GM18907 (cell line): ENCODE data around the gene RPS6KA5.
A peak's percentile ranks its signal among the peaks of the same experiment; 100 is the strongest.
"Not testable (repeated sequence)": the region's sequence is repeated elsewhere in the genome, so short reads cannot be mapped to it uniquely, and the experiment has no call there.

ENCODE experiments used
- ATAC-seq: cut with Tn5 transposase; IDR thresholded peaks from one replicate; pipeline ENCODE4 v1.9.1; 2021; ENCODE audit warnings: mild to moderate bottlenecking, moderate library complexity; ENCODE audit not compliant: unreplicated experiment

The RPS6KA5 gene

DNA sequence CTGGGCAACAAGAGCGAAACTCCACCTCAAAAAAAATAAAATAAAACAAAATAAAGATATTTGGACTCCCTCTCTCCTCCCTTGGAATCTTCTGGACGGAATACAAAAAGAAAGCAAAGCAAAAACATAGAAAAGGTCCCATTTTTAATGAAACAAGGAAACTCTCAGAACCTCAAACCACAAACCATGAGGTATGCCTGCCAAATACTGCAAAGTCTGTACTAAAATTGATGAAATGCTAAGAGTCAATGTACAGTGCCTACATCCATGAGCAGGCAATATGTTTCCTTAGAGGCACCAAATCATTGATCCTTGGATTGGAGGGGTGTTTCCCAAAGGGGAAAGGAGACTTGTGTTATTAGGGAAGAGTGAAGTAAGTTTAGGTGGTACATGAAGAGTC is 8.2 kb upstream of the RPS6KA5 start:
- no peak for ATAC-seq

DNA sequence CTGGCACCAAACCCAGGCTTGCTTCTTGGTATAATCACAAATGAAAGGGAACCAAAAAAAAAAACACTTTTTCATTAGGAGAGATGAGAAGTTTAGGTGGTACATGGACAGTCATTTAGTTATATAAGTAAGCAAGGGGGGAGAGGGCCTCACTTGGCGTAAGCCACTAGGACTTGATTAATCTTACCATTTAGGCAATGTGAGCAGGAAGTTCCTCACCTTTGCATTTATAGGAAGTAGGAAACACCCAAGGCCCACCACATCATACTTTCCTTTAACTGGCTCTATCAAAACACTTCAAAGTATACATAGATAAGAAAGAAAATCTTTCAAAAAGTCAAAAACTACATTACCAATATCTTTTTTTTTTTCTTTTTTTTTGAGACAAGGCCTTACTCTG is 6.7 kb upstream of the RPS6KA5 start:
- no peak for ATAC-seq

DNA sequence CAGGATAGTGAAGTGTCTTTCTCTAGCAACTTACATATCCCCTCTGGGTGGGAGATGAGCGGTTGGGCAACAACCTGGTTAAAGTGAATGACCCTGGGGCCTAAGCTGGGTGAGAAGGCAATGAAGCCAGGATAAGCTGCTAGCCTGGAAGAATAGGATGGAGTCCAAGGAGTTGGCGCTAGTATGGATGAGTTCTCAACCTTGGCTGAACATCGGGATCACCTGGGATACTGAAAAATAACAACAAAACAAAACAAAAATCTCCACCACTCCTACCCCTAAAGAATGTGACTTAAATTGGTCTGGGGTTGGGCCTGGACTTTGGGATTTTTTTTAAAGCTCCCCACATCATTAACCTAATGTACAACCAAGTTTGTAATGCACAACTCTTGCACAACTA is 4.8 kb upstream of the RPS6KA5 start:
- no peak for ATAC-seq

DNA sequence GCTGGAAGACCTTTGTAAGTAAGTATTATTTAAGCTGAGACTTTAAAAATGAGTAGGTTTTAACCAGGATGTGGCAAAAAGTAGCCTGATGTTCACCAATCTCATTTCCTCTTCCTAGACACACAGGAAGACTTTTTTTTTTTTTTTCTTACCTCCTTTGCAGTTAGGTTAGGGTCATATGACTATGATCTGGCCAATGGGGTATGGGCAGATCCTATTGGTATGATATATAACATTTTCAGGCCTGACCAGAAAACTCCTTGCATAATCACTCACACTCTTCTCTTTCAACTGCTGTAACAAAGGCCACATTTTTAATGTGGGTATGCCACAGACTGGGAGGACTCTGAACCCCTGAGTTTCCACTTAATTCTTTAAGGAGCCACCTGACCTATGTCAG is 2.7 kb upstream of the RPS6KA5 start:
- ATAC-seq = no peak

DNA sequence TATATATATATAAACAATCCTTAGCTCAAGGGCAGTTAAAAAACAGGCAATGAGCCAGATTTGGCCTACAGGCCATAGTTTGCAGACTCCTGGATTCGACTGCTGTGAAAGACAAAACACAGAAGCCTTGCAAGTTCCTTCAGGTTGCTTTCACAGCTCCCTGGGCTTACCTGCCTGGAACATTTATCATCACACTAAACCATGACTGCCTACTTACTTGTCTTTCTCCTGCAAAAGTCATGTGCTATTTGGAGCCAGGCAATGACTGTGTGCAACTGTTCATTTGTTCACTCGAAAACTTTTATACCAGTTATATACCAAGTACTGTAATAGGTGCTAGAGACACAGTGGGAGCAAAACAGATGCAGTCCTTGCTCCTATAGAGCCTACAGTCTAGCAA is 2.2 kb upstream of the RPS6KA5 start:
- no peak for ATAC-seq

DNA sequence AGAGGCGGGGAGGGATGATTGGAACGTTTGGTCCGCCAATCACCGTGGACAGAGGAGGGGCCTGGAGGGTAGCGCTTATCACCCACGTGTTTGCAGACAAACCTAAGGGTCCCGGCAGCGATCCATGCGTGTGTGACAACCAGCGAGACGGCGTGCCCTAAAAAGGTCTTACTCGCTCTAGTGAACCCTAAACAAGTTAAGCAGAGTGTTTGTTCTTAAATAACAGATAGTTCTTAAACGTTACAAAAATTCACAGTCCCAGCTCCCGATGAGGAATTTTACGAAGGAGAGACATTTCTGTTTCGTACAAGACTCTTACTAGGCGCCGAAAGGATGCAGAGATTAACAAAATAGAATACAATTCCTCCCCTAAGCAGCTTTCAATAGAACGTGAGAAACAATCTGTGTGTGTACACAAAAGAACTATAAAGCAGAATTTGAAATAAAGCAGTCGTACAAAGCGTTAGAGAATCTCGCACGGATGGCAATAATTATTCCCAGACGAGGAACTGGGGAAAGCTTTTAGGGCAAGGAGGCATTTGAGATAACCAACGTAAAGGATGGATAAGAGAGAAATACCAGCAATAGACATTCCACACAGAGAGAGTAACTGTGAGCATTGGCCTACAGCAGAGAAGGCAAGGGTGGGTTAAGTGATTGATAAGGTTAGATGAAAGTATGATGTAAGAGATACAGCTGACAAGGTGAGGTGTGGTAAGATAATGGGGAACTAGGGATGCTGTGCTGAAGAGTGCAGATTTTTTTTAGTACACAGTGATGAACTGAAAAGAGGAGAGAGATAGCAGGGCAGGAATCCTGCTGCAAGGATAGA is 831 bp upstream of the RPS6KA5 start:
- no peak for ATAC-seq

DNA sequence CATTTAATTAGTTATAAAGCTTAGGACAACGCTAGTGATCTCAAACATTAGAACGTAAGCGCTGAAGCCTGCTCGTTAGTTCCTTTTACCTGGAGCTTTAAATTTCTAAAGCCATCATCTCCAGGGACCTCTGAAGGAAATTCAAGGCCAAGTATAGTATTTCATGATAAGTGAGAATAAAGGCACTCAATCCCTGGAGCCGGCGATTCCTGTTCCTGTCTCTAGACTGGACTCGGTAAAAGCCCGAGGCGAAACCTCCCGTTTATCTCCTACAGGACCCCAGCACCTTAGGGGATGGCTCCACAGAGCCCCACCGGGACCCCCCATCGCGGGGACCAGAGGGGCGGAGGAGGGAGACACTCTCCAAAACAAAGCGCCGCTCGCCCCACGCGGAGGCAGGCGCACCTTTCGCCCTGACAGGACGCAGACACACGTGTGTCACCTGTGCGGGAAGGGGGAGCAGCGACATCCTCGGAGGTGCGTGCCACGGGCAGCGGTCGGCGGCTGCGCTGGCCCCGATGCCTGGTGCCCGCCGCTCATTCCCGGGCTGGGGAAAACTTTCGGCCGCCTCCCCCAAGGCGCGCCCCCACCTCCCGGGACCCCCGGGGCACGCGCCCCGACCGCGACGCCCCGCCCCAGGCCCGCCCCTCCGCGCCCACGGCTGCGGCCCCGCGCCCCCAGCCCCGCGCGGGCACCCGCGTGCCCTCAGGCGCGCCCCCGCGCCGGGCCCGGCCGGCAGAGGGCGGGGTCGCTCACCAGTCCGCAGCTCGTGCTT is 678 bp downstream of the RPS6KA5 start:
- peak; percentile 32 for ATAC-seq

DNA sequence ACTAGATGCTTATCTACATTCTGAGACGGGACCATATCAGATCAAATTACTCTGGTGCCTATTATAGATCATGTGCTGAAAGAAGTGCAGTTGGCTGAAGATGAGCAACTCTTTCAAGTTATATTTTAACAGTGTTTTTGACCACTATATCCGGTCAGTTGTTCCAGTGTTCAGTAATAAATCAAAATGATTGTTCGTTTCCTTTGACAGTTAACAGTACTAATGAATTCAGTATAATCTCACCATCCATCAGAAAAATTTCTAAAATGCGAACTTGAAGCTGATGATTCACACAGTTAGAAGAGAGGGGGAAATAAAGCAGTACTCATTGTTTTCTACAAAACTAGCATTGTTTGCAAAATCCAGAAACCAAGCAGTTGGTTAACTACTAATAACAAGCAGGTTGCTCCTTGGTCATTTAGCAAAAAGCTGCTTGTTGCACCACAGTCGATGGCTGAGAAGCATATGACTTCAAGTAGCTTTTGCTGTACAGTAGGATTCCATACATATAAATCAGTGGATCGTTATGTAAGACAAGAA is 2.3 kb downstream of the RPS6KA5 start:
- ATAC-seq = no peak

DNA sequence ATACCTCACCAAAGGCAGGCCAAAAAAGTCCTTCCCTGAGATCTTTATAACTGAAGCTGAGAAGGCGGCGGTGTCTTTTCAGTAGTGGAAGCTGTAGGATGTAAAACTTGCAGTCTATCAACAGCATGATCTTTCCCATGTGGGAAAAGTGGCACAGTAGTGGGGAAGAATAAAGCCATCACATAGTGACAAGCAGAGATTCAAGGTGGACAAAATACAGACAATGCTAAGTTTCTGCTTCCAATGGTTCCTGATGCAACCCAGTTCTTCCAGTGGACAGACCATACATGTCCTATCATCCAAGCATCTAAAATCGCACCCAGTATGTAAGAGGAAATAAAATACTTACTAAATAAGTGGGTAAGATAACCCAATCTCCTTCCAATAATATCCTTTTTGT is 4.1 kb downstream of the RPS6KA5 start:
- ATAC-seq = no peak

DNA sequence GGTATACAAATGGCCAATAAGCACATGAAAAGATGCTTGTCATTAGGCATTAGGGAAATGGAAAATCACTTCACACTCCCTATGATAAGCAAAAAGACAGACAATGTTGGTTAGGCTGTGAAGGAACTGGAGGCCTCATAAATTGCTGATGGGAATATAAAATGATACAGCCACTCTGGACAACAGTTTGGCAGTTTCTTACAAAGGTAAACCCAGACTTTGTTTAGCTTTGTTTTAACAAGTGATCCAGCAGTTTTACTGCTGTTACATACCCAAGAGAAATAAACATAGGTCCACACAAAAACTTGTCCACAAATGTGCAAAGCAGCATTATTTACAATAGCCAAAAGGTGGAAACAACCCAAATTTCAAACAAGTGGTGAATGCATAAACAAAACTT is 5.4 kb downstream of the RPS6KA5 start:
- ATAC-seq = no peak

DNA sequence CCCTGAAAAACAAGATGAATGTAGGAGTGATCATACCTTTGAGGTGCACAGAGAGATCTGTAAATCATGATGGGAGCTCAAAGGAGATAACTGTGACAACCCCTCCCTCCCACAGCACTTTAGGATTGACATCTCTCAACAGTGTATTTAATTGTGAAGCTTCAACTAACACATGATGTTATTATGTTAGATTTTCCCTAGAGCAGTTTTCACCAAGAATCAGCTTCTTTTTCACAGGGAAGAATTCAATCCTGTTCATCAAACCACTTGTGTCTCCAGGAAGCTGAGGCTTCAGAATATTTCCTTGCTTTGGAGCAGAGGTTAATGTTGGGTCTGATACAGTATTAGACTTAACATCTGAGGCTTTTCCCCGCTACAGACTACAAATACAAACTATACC is 11.8 kb downstream of the RPS6KA5 start:
- no peak for ATAC-seq

DNA sequence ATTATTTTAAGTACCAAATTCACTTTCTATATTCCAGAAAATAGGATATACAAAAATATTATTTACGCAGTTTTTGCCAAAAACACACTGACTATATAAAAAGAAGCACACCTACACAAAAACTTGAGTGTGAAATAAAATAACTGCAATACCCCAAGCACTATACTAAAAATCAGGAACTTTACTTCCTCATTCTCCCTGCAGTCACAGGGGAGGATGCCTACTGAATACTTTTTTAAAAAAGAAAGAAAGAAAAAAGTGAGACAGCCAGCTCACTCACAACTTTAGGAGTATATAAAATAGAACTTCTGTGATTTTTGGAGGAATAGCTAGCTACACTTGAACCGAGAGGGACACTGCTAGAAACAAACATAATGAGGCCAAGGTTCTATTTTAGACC is 12.2 kb downstream of the RPS6KA5 start:
- ATAC-seq = no peak

DNA sequence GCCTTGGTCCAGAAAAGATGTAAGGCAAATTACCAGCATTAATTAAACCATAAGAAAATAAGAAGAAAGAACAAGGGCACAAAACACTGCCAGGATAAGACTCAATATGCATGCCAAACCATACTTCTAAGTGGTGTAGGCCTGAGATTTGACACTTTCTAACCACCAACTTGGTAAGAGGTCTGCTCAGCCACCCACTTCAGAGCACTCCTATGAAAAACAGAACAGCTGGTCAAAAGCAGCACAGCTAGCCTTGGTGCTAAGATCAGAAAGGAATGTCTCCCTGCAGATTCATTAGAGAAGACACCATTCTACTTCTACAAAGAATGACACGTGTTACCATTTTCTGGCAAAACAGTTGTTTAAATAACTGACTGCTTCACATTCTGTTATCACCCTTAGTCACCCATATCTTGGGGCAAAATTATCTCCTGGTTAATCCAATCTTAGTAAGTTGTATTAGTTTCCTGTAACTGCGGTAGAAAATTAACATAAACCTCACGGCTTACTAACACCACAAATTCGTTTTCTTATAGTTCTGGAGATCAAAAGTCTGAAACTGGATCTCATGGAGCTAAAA is 13.2 kb downstream of the RPS6KA5 start:
- no peak for ATAC-seq

DNA sequence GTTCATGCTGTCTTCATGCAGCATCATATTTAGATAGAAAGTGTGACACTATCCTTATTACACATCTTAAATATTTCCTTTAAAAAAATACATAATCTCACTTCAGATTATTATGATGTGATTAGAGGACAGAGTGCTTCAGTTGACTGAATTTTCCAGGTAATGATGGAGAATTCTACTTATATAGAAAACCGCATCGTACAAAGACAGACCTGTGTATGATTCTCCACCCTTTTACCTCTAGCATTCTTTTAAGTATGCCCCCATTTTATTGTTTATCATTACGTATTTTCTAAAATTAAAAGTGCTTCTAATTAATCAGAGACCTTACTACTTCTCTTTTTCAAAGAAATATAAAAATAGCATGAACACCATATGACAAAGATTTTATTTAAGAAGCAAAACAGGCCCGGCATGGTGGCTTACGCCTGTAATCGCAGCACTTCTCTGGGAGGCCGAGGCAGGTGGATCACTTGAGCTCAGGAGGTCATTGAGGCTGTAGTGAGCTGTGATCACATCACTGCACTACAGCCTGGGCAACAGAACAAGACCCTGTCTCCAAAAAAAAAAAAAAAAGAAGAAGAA is 13.9 kb downstream of the RPS6KA5 start:
- ATAC-seq = no peak

DNA sequence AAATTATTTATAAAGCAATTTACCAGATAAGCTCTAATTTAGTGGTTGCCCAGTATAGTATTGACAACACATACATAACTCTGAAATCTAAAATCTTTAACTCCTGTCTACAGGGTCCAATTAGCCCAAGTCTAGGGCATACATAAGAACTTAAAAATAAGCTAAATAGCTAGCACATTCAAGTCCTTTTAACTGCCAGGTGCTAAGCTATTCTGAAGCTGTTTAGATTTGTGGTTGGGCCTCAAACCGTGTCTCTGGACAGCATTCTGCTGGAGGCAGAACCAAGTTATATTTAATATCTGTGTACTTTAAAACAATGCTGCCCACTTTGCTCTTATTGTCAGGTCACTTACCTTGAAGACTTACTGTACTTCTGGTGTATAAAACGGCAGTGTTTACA is 19.0 kb downstream of the RPS6KA5 start:
- no peak for ATAC-seq

DNA sequence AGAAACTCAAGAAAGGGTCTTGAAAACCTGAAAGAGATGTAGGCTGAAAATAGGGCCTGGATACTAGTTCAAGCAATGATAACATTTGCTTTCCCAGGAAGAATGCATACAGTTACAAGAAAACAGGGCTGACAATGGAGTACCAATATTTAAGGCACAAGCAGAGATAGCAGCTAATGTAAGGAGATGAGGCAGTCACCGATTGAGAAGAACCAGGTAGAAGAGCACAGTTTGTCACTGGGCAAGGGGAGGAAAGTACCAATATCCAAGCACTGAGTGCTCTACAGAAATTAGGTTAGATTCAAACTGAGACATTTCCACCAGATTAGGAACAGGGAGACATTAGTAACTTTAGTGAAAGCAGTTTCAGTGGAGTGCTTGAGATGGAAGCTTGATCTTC is 19.9 kb downstream of the RPS6KA5 start:
- no peak for ATAC-seq

DNA sequence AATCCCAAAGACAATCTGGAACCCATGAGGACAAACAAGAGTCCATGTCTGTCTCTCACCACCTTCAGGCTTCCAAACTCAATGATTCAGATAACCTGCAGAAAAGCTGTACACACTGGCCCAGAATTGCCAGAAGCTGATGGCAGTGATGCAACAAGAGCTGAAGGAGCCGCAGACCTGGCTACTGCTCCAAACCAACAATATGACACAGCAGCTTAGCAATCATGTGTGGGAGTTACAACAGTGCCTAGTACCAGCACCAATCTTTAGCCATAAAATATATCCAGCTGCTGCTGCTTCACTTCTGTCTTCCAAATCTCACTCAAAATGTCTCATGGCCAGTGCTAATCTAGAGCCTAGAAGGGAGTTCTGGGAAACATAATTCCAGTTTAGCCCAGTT is 22.0 kb downstream of the RPS6KA5 start:
- ATAC-seq = no peak

DNA sequence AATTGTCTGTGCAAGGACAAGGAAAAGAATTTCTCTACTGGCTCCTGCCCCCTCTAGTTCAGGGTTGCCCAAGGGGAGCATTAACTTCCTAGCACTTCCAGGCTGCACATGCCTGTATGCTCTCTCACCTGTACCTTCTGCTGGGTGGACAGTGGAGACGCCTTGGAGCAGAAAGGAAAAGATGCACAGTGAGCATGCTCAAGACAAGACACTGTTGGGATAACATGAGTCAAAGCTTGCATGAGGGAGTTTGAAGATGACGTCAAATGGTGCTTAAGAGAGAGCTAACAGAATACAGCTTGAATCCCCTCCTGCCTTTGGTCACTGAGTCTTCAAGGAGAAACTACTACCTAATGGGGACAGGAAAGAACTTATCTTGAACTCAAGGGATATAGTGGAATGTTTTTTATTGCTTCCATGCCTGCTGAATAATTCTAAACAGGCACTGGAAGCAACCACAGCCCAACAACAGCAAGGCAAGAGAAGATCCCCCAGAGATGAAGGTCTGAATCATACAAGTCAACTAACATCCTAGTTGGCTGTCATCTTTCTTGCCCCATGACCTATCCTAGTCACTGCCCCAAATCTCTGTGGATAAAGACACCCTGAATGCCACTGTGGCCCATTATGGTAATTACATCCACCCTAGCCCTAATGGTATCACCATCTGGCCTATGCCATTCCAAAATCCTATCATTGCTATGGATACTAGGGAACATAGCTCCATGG is 23.5 kb downstream of the RPS6KA5 start:
- ATAC-seq = no peak

DNA sequence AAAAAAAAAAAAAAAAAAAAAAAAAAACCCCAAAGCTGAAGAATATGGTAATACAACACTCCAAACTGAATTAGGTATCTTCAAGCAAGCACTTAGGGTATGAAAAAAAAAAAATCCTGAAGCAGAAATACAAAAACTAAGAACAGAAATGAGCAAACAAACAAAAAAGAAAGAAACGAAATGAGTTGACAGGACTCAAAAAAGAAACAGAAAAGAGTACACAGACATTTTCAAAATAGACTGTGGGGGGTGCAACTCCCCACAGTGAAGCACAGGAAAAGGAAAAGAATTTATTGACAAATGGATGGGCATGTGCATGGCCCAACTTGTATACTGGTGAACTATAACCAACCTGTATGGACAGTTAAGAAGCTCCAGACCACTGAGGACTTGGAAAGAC is 24.6 kb downstream of the RPS6KA5 start:
- no peak for ATAC-seq

DNA sequence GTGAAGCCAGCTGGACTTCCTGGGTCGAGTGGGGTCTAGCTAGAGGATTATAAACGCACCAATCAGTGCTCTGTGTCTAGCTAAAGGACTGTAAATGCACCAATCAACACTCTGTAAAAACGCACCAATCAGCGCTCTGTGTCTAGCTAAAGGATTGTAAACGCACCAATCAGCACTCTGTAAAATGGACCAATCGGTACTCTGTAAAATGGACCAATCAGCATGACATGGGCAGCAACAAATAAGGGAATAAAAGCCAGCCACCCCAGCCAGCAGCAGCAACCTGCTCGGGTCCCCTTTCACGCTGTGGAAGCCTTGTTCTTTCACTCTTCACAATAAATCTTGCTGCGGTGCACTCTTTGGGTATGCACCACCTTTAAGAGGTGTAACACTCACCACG is 26.1 kb downstream of the RPS6KA5 start:
- not testable (repeated sequence) for ATAC-seq

DNA sequence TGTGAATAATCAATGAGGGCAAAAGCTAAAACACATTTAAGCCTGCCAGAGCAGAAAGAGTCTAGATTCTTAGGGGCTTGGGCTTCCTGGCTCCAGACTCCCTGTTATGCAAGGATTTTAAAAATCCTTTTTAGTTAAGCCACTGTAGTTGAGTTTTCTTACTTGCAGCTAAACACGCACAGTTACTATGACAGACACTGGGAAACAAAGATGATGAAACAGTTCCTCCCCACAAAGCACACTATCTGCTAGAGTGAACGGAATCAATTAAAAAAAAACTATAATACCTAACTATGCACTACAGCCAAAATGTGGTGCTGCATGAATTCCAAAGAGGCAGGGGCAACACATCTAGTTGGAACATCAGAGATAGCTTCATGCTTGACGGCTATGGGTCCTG is 28.2 kb downstream of the RPS6KA5 start:
- ATAC-seq = no peak
